Airway epithelial cell (primary cell): ENCODE data around the gene OR51F2. TPM values are rescaled to one million over a fixed set of nuclear protein-coding genes. Genes with fewer than 3 reads are reported as not detected.

Experiments used
- total RNA-seq: library from RNA; depleted of rRNA; stranded (reverse); fragments of >200 nt; gene quantifications from 2 replicates; pipeline ENCODE4 v1.2.3, GENCODE V29; 2015

Gene OR51F2, protein sequence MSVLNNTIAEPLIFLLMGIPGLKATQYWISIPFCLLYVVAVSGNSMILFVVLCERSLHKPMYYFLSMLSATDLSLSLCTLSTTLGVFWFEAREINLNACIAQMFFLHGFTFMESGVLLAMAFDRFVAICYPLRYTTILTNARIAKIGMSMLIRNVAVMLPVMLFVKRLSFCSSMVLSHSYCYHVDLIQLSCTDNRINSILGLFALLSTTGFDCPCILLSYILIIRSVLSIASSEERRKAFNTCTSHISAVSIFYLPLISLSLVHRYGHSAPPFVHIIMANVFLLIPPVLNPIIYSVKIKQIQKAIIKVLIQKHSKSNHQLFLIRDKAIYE
- total RNA-seq, result not detected in 2 replicates

DNA sequence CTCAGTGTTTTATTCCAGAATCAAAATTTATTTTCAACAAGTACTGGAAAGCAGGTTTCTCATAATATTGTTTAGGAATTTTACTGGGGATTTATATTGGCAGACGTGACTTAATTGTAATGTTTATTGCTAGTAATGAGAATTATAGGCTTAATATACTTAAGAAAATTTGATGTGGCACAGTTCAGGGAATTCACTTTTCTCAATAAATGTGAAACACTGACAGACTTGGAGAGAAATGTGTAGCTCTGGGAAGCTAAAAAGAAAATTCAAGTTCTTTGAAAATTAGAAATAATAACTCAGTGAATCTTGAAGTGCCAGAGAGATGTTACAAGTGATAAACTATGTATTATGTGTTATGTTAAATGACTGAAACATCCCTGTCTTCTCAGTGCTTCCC, at the start of gene OR51F2:
Gene OR51F2, plus strand, starts transcription at position 301 of the 400 bp plus-strand sequence. CDS start 101 bp downstream, outside the sequence.

DNA sequence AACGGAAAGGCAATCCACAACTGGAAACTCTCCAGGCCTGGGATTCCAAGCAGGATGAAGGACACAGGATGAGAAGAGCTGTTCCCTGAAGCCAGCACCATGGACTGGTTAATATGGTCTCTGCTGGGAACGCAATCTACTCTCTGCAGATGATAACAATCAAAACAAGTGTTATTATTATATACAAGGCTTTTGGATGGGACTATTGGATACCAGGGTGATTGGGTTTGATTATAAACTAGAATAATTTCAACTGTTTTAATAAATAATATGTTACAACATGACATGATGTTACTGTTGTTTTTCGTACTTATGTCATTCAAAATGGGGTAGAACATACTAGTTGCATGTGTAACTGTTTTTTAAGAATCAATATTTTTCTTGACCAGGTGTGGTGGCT, 16.8 kb upstream of the OR51F2 start, which contains the start of gene OR52R1:
Gene OR52R1, minus strand, starts transcription at position 101 of the 400 bp plus-strand sequence. Its CDS starts 0 bp downstream, at position 101.

DNA sequence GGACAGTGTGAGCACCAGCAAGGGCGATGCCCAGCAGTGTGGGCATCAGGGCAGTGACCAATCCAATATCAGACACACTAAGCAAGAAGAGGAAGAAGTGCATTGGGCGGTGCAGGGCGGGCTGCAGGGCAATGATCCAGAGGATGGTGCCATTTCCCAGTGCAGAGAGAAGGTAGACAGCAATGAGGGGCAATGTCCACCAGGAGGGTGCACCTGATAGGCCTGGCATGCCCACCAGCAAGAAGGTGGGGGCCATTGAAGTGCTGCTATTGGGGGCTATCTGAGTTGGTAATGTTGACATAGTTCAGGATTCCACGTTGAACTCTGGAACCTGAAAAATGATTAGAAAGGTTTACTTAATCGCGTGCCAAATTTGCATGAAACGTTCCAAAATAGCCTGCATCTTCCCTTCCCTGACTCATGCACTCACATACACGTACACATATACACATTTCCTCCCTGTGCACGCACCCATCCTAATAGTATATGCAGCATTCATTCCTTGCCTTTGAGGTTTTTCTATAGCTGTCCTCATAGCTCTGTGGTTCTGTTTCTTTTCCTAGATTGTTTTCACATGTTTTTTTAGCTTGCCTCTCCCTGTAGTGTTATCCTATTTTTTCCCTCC, 27.9 kb downstream of the OR51F2 start, which contains the start of gene OR51S1:
Gene OR51S1, minus strand, starts transcription at position 301 of the 625 bp plus-strand sequence. Its CDS starts 0 bp downstream, at position 301.

Other genes with a start within 250 kb of the OR51F2 start
- not detected in 2 replicates for gene OR52I2, start 239.6 kb upstream of the OR51F2 start, total RNA-seq
- gene OR52I1, start 227.3 kb upstream of the OR51F2 start, total RNA-seq, result not detected in 2 replicates
- gene TRIM68, start 213.1 kb upstream of the OR51F2 start, total RNA-seq, result 4.1 and 6.7 TPM in 2 replicates
- not detected in 2 replicates for gene OR51D1, start 183.8 kb upstream of the OR51F2 start, total RNA-seq
- not detected in 2 replicates for gene OR51E1, start 177.3 kb upstream of the OR51F2 start, total RNA-seq
- not detected in 2 replicates for gene OR51E2, start 123.5 kb upstream of the OR51F2 start, total RNA-seq
- not detected in 2 replicates for gene MMP26, start 116.5 kb upstream of the OR51F2 start, total RNA-seq
- gene OR51F1, start 51.4 kb upstream of the OR51F2 start, total RNA-seq, result not detected in 2 replicates
- gene OR52R1, start 16.9 kb upstream of the OR51F2 start, total RNA-seq, result not detected in 2 replicates
- not detected in 2 replicates for gene OR51S1, start 27.9 kb downstream of the OR51F2 start, total RNA-seq
- not detected in 2 replicates for gene OR51T1, start 60.6 kb downstream of the OR51F2 start, total RNA-seq
- not detected in 2 replicates for gene OR51A7, start 82.5 kb downstream of the OR51F2 start, total RNA-seq
- not detected in 2 replicates for gene OR51G2, start 98.0 kb downstream of the OR51F2 start, total RNA-seq
- gene OR51G1, start 103.0 kb downstream of the OR51F2 start, total RNA-seq, result not detected in 2 replicates
- gene OR51A4, start 126.3 kb downstream of the OR51F2 start, total RNA-seq, result not detected in 2 replicates
- gene OR51A2, start 134.4 kb downstream of the OR51F2 start, total RNA-seq, result not detected in 2 replicates
- not detected in 2 replicates for gene OR51L1, start 173.5 kb downstream of the OR51F2 start, total RNA-seq
- gene OR52J3, start 225.2 kb downstream of the OR51F2 start, total RNA-seq, result not detected in 2 replicates
- not detected in 2 replicates for gene OR52E2, start 238.3 kb downstream of the OR51F2 start, total RNA-seq
- gene OR52E1, start 248.3 kb downstream of the OR51F2 start, total RNA-seq, result not detected in 2 replicates